SK-N-MC (cell line): Measurements from ENCODE around the gene EPM2A.

Source experiments
- EZH2 ChIP-seq: fragments of 200-600 bp; sonication (generic); IDR thresholded peaks from one replicate; pipeline ENCODE4 v1.6.1; 2017; ENCODE audit warnings: antibody characterized with exemption
- POLR2AphosphoS5 ChIP-seq: IDR thresholded peaks from 2 replicates; pipeline ENCODE4 v1.6.1; 2012; ENCODE audit warnings: mild to moderate bottlenecking, low read depth, low read length, borderline replicate concordance

GRCh38 chr6:145620088-145620487, 115.2 kb downstream of the EPM2A start:
- TF ChIP-seq POLR2AphosphoS5 (no peak), EZH2 (no peak)
